HCT116 (cell line): ENCODE measurements around the gene LRIG3. TPM values are rescaled to one million over a fixed set of nuclear protein-coding genes. Genes with fewer than 3 reads are reported as not detected.
"Not testable (repeated sequence)": the region's sequence is repeated elsewhere in the genome, so short reads cannot be mapped to it uniquely, and the experiment has no call there.

Experiments used
- ATAC-seq: fragments of 200-7000 bp; cut with Tn5 transposase; 2 replicates; pipeline ENCODE4 v1.9.1; 2020; ENCODE audit warnings: mild to moderate bottlenecking, moderate library complexity
- BruUV-seq: library from RNA; stranded (reverse); fragments of 400-500 nt; replicated peaks from 2 replicates; lab custom pipeline; 2021; lab: Mats Ljungman, UMichigan
- CTCF ChIA-PET: fragments of 300-600 bp; sonication (Branson Sonifier 250); formaldehyde crosslinking; loops from one replicate; lab custom pipeline; 2021; ENCODE audit warnings: antibody characterized with exemption; lab: Charles Lee
- POLR2A ChIA-PET: fragments of 300-600, 350-600 bp; sonication (Branson Sonifier 250); formaldehyde crosslinking; loops from one replicate; lab custom pipeline; 2021; ENCODE audit warnings: antibody characterized with exemption; lab: Charles Lee
- RAD21 ChIA-PET, 2 experiments: fragments of 300-600 bp; sonication (Branson Sonifier 250); formaldehyde crosslinking; loops; one replicate each; lab custom pipeline; 2023; ENCODE audit warnings: low total read pairs in 2 of 2; ENCODE audit not compliant: uncharacterized antibody in 2 of 2, unreplicated experiment in 2 of 2, low non-redundant PET in 1 of 2; lab: Charles Lee
- DNase-seq: peaks from one replicate; pipeline ENCODE4 v3.0.0-alpha.2; 2010; ENCODE audit warnings: low read depth, low spot score
- H2AFZ ChIP-seq: fragments of 200-600 bp; shearing (Covaris generic), sonication (generic); 2 replicates; pipeline ENCODE4 v1.6.1; 2017; ENCODE audit warnings: low read depth, mixed run types, mixed read lengths, antibody characterized with exemption, low read length; ENCODE audit not compliant: poor library complexity, severe bottlenecking
- H3K27ac ChIP-seq: 2 replicates; pipeline ENCODE4 v1.5.1; 2012; ENCODE audit warnings: low read depth, low read length
- H3K27me3 ChIP-seq: fragments of 200-600 bp; sonication (generic); 2 replicates; pipeline ENCODE4 v1.6.1; 2016; ENCODE audit warnings: mixed run types, low read length, mixed read lengths; ENCODE audit not compliant: insufficient read depth
- H3K36me3 ChIP-seq, 2 experiments: fragments of 200-500 bp in 1 of 2; fragments of 200-600 bp in 1 of 2; sonication (Bioruptor generic) in 1 of 2; sonication (generic) in 1 of 2; 2 replicates each; pipeline versions ENCODE4 v1.5.1 to v1.6.1; 2014 to 2016; ENCODE audit warnings: low read length in 2 of 2, inconsistent platforms in 1 of 2, mixed read lengths in 1 of 2, mixed run types in 1 of 2; ENCODE audit not compliant: insufficient read depth in 2 of 2, control insufficient read depth in 1 of 2
- H3K4me1 ChIP-seq, 2 experiments: fragments of 200-600 bp in 1 of 2; sonication (generic) in 1 of 2; 2 replicates each; pipeline versions ENCODE4 v1.5.1 to v1.6.1; 2012 to 2017; ENCODE audit warnings: low read length in 2 of 2, inconsistent platforms in 1 of 2, mild to moderate bottlenecking in 1 of 2, mixed read lengths in 1 of 2, mixed run types in 1 of 2, moderate library complexity in 1 of 2; ENCODE audit not compliant: insufficient read depth in 2 of 2, control insufficient read depth in 1 of 2
- H3K4me2 ChIP-seq: fragments of 200-600 bp; sonication (generic); 2 replicates; pipeline ENCODE4 v1.6.1; 2017; ENCODE audit warnings: mixed run types, low read length, mixed read lengths
- H3K4me3 ChIP-seq, 2 experiments: fragments of 200-600 bp in 1 of 2; sonication (generic) in 1 of 2; replicated peaks in 1 of 2; 2 replicates each; pipeline ENCODE4 v1.5.1; 2011 to 2016; ENCODE audit warnings: low read length in 2 of 2, control low read depth in 1 of 2, low read depth in 1 of 2, mild to moderate bottlenecking in 1 of 2, mixed read lengths in 1 of 2, mixed run types in 1 of 2
- H3K79me2 ChIP-seq: fragments of 200-600 bp; sonication (generic); 2 replicates; pipeline ENCODE4 v1.6.1; 2017; ENCODE audit warnings: mild to moderate bottlenecking, mixed run types, low read length, moderate library complexity, mixed read lengths; ENCODE audit not compliant: insufficient read depth
- H3K9ac ChIP-seq: fragments of 200-600 bp; sonication (generic); 2 replicates; pipeline ENCODE4 v1.6.1; 2016; ENCODE audit warnings: low read length, mixed read lengths
- H3K9me2 ChIP-seq: fragments of 200-600 bp; sonication (generic), shearing (Covaris generic); 2 replicates; pipeline ENCODE4 v1.6.1; 2017; ENCODE audit warnings: mixed run types, mild to moderate bottlenecking, moderate library complexity; ENCODE audit not compliant: insufficient read depth
- H3K9me3 ChIP-seq, 2 experiments: fragments of 200-500 bp in 1 of 2; fragments of 200-600 bp in 1 of 2; sonication (Bioruptor generic) in 1 of 2; sonication (generic) in 1 of 2; 2 replicates each; pipeline ENCODE4 v1.6.1; 2014 to 2017; ENCODE audit warnings: low read length in 2 of 2, mixed read lengths in 2 of 2, inconsistent platforms in 1 of 2, low read depth in 1 of 2, mild to moderate bottlenecking in 1 of 2, mixed run types in 1 of 2, moderate library complexity in 1 of 2; ENCODE audit not compliant: control insufficient read depth in 1 of 2, insufficient read depth in 1 of 2
- H4K20me1 ChIP-seq: fragments of 200-600 bp; sonication (generic), shearing (Covaris generic); 2 replicates; pipeline ENCODE4 v1.6.1; 2017; ENCODE audit warnings: mixed run types, mild to moderate bottlenecking, moderate library complexity; ENCODE audit not compliant: insufficient read depth
- CBX3 ChIP-seq: IDR thresholded peaks from 2 replicates; pipeline ENCODE4 v1.6.1; 2012; ENCODE audit warnings: low read depth
- CEBPB ChIP-seq: IDR thresholded peaks from 2 replicates; pipeline ENCODE4 v1.6.1; 2012; ENCODE audit warnings: low read depth
- EGR1 ChIP-seq: IDR thresholded peaks from 2 replicates; pipeline ENCODE4 v1.6.1; 2012; ENCODE audit warnings: low read depth
- ELF1 ChIP-seq: IDR thresholded peaks from 2 replicates; pipeline ENCODE4 v1.6.1; 2012; ENCODE audit warnings: low read depth, borderline replicate concordance
- EZH2 ChIP-seq: fragments of 200-600 bp; sonication (generic); IDR thresholded peaks from 2 replicates; pipeline ENCODE4 v1.6.1; 2017; ENCODE audit warnings: antibody characterized with exemption, mixed run types
- FOSL1 ChIP-seq: IDR thresholded peaks from 2 replicates; pipeline ENCODE4 v1.6.1; 2012; ENCODE audit warnings: low read depth
- JUND ChIP-seq: IDR thresholded peaks from 2 replicates; pipeline ENCODE4 v1.6.1; 2012
- POLR2A ChIP-seq: IDR thresholded peaks from 2 replicates; pipeline ENCODE4 v1.7.0; 2011; ENCODE audit warnings: borderline replicate concordance; ENCODE audit not compliant: insufficient read depth, insufficient read length; ENCODE audit errors: extremely low read depth
- RAD21 ChIP-seq: IDR thresholded peaks from 2 replicates; pipeline ENCODE4 v1.6.1; 2012; ENCODE audit warnings: low read depth, mild to moderate bottlenecking
- SIN3A ChIP-seq: IDR thresholded peaks from 2 replicates; pipeline ENCODE4 v1.6.1; 2012; ENCODE audit warnings: low read depth
- SP1 ChIP-seq: IDR thresholded peaks from 2 replicates; pipeline ENCODE4 v1.6.1; 2012; ENCODE audit warnings: low read depth
- SRF ChIP-seq: IDR thresholded peaks from 2 replicates; pipeline ENCODE4 v1.6.1; 2012; ENCODE audit warnings: low read depth
- TCF7L2 ChIP-seq: IDR thresholded peaks from 2 replicates; pipeline ENCODE4 v1.7.0; 2011; ENCODE audit warnings: borderline replicate concordance, inconsistent platforms; ENCODE audit not compliant: insufficient read depth, insufficient read length; ENCODE audit errors: extremely low read depth
- YY1 ChIP-seq: IDR thresholded peaks from 2 replicates; pipeline ENCODE4 v1.6.1; 2011; ENCODE audit warnings: low read length, low read depth, moderate library complexity, mild to moderate bottlenecking; ENCODE audit not compliant: insufficient replicate concordance; ENCODE audit errors: extremely low read depth
- ZNF274 ChIP-seq: fragments of 200-500 bp; sonication (Bioruptor generic); IDR thresholded peaks from 2 replicates; pipeline ENCODE4 v1.6.1; 2014; ENCODE audit warnings: mild to moderate bottlenecking, low read depth, low read length, inconsistent platforms
- intact Hi-C: fragments of 100-400 bp; cut with micrococcal nuclease; formaldehyde crosslinking; loops from 2 replicates; pipeline ENCODE4 v1.10.0; 2022
- total RNA-seq: library from RNA; stranded (reverse); gene quantifications from one replicate; pipeline ENCODE4 v1.2.1, GENCODE V29; 2021; ENCODE audit not compliant: unreplicated experiment
- TF ChIP-seq, protein P1 (sequence below): IDR thresholded peaks from 2 replicates; pipeline ENCODE4 v1.6.1; 2012; ENCODE audit warnings: low read depth
- TF ChIP-seq, protein P2 (sequence below): IDR thresholded peaks from 2 replicates; pipeline ENCODE4 v1.6.1; 2012
- TF ChIP-seq, protein P3 (sequence below), 3 experiments: fragments of 200-600 bp in 1 of 3; sonication (generic) in 1 of 3; IDR thresholded peaks in 2 of 3; conservative IDR thresholded peaks in 1 of 3; 2 replicates each; pipeline ENCODE4 v1.5.1; 2012 to 2017; ENCODE audit warnings: low read depth in 2 of 3, low read length in 2 of 3, antibody characterized with exemption in 1 of 3, borderline replicate concordance in 1 of 3, control low read depth in 1 of 3, mild to moderate bottlenecking in 1 of 3, mixed read lengths in 1 of 3, mixed run types in 1 of 3, moderate library complexity in 1 of 3; ENCODE audit not compliant: insufficient read depth in 1 of 3

The LRIG3 gene
- total RNA-seq, 1 experiment from 2014 or later, result 11.1 TPM

DNA sequence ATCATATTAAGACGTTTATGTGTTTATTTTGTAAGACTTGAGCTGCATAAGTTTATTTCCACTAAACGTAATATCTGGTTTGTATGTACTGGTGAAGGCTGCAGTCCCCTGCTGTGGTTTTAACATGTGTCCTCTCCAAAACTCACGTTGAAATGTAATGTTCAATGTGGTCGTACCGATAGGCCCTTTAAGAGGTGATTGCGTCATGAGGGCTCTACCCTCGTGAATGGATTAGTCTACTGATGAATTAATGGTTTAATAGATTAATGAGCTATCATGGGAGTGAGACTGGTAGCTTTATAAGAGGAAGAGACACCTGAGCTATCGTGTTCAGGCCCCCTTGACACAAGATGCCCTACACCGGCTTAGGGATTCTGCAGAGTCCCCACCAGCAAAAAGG is 14.9 kb downstream of the LRIG3 start:
- BruUV-seq, result no TSS peak
- Histone ChIP-seq H3K9ac (no peak overlapping the region), H3K79me2 (peaks cover 6% of the 10 kb centered on the region; the same call in 1 of the 2 replicates), H3K4me3 (no peak overlapping the region), H3K9me2 (no peaks in the 10 kb centered on the region), H3K4me2 (no peak overlapping the region), H3K36me3 (peaks cover 0 to 6% of the 10 kb centered on the region in 2 experiments; a peak in 2 of 4 replicates), H2AFZ (no peak overlapping the region), H3K27ac (no peak overlapping the region), H3K9me3 (no peaks in the 10 kb centered on the region), H4K20me1 (no peaks in the 10 kb centered on the region), H3K27me3 (no peaks in the 10 kb centered on the region), H3K4me1 (no peaks in the 10 kb centered on the region)
- CTCF ChIA-PET, result no interaction called here
- DNase-seq (no peak), ATAC-seq (no peak)
- intact Hi-C loops, result loop anchor here (5.0 kb wide), 1 partner anchor 182 kb away; no protein-coding TSS in a partner anchor
- RAD21 ChIA-PET, result no interaction called here
- TF ChIP-seq ELF1 (no peak), ZNF274 (no peak), YY1 (no peak), EZH2 (no peak), SP1 (no peak), POLR2A (no peak), RAD21 (no peak), FOSL1 (no peak), EGR1 (no peak), CBX3 (no peak), JUND (no peak), SRF (no peak), CEBPB (no peak), TCF7L2 (no peak), SIN3A (no peak)
- TF ChIP-seq, protein P1, sequence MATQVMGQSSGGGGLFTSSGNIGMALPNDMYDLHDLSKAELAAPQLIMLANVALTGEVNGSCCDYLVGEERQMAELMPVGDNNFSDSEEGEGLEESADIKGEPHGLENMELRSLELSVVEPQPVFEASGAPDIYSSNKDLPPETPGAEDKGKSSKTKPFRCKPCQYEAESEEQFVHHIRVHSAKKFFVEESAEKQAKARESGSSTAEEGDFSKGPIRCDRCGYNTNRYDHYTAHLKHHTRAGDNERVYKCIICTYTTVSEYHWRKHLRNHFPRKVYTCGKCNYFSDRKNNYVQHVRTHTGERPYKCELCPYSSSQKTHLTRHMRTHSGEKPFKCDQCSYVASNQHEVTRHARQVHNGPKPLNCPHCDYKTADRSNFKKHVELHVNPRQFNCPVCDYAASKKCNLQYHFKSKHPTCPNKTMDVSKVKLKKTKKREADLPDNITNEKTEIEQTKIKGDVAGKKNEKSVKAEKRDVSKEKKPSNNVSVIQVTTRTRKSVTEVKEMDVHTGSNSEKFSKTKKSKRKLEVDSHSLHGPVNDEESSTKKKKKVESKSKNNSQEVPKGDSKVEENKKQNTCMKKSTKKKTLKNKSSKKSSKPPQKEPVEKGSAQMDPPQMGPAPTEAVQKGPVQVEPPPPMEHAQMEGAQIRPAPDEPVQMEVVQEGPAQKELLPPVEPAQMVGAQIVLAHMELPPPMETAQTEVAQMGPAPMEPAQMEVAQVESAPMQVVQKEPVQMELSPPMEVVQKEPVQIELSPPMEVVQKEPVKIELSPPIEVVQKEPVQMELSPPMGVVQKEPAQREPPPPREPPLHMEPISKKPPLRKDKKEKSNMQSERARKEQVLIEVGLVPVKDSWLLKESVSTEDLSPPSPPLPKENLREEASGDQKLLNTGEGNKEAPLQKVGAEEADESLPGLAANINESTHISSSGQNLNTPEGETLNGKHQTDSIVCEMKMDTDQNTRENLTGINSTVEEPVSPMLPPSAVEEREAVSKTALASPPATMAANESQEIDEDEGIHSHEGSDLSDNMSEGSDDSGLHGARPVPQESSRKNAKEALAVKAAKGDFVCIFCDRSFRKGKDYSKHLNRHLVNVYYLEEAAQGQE, result no peak
- TF ChIP-seq, protein P2, sequence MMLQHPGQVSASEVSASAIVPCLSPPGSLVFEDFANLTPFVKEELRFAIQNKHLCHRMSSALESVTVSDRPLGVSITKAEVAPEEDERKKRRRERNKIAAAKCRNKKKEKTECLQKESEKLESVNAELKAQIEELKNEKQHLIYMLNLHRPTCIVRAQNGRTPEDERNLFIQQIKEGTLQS, result no peak
- TF ChIP-seq, protein P3, sequence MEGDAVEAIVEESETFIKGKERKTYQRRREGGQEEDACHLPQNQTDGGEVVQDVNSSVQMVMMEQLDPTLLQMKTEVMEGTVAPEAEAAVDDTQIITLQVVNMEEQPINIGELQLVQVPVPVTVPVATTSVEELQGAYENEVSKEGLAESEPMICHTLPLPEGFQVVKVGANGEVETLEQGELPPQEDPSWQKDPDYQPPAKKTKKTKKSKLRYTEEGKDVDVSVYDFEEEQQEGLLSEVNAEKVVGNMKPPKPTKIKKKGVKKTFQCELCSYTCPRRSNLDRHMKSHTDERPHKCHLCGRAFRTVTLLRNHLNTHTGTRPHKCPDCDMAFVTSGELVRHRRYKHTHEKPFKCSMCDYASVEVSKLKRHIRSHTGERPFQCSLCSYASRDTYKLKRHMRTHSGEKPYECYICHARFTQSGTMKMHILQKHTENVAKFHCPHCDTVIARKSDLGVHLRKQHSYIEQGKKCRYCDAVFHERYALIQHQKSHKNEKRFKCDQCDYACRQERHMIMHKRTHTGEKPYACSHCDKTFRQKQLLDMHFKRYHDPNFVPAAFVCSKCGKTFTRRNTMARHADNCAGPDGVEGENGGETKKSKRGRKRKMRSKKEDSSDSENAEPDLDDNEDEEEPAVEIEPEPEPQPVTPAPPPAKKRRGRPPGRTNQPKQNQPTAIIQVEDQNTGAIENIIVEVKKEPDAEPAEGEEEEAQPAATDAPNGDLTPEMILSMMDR (IDR thresholded peaks at IDR 0.05 in 2 of 3, conservative IDR thresholded peaks at IDR 0.05 in 1 of 3; ENCODE audit: borderline replicate concordance in 1 of 3, insufficient read depth in 1 of 3, low read depth in 2 of 3, low read length in 2 of 3), result no peak
- POLR2A ChIA-PET, result no interaction called here

DNA sequence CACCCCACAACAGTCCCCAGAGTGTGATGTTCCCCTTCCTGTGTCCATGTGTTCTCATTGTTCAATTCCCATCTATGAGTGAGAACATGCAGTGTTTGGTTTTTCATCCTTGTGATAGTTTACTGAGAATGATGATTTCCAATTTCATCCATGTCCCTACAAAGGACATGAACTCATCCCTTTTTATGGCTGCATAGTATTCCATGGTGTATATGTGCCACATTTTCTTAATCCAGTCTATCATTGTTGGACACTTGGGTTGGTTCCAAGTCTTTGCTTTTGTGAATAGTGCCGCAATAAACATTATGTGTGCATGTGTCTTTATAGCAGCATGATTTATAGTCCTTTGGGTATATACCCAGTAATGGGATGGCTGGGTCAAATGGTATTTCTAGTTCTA is 17.6 kb downstream of the LRIG3 start:
- H3K9me3 ChIP-seq, H3K4me2 ChIP-seq, BruUV-seq, DNase-seq, intact Hi-C loops, CTCF ChIA-PET, H3K9me2 ChIP-seq, H4K20me1 ChIP-seq, ATAC-seq, H3K36me3 ChIP-seq, H3K27ac ChIP-seq, H2AFZ ChIP-seq, RAD21 ChIA-PET, POLR2A ChIA-PET, H3K4me1 ChIP-seq, H3K9ac ChIP-seq, H3K27me3 ChIP-seq, H3K79me2 ChIP-seq, H3K4me3 ChIP-seq: not testable (repeated sequence)
